GM21360 (cell line): ENCODE measurements around the gene OR5L1.

Source experiments
- ATAC-seq: cut with Tn5 transposase; IDR thresholded peaks from one replicate; pipeline ENCODE4 v1.9.1; 2021; ENCODE audit warnings: mild to moderate bottlenecking, moderate library complexity; ENCODE audit not compliant: unreplicated experiment

Gene OR5L1

GRCh38 chr11:55811067-55811466, at the start of gene OR5L1:
Gene OR5L1 (plus strand): TSS chr11:55811367. CDS start chr11:55811467, 100 bp downstream.
- no peak for ATAC-seq

- ATAC-seq = no peak
These were observed 38.0 kb upstream of the OR5L1 start, which contains the start of gene OR5D13 for GRCh38 chr11:55773138-55773537. Gene OR5D13 (plus strand): TSS chr11:55773438. CDS start chr11:55773438, 0 bp downstream.

GRCh38 chr11:55791606-55792005, 19.6 kb upstream of the OR5L1 start:
- no peak for ATAC-seq

- ATAC-seq = no peak
These were observed 17.8 kb upstream of the OR5L1 start for GRCh38 chr11:55793321-55793720.

GRCh38 chr11:55795256-55795655, 15.9 kb upstream of the OR5L1 start, which contains the start of gene OR5D14:
Gene OR5D14 (plus strand): TSS chr11:55795556. CDS start chr11:55795556, 0 bp downstream.
- ATAC-seq = no peak

- no peak for ATAC-seq
These were observed 4.9 kb upstream of the OR5L1 start for GRCh38 chr11:55806248-55806647.

GRCh38 chr11:55819330-55819729, 8.2 kb downstream of the OR5L1 start, which contains the start of gene OR5D18:
Gene OR5D18 (plus strand): TSS chr11:55819630. CDS start chr11:55819630, 0 bp downstream.
- no peak for ATAC-seq

GRCh38 chr11:55826919-55827318, 15.8 kb downstream of the OR5L1 start, which contains the start of gene OR5L2:
Gene OR5L2 (plus strand): TSS chr11:55827219. CDS start chr11:55827219, 0 bp downstream.
- ATAC-seq = no peak

GRCh38 chr11:55838452-55838851, 27.3 kb downstream of the OR5L1 start, which contains the start of gene OR5D16:
Gene OR5D16 (plus strand): TSS chr11:55838752. CDS start chr11:55838752, 0 bp downstream.
- ATAC-seq = no peak

GRCh38 chr11:55847453-55847852, 36.3 kb downstream of the OR5L1 start:
- no peak for ATAC-seq

GRCh38 chr11:55849037-55849436, 37.9 kb downstream of the OR5L1 start:
- no peak for ATAC-seq

GRCh38 chr11:55852141-55852540, 41.0 kb downstream of the OR5L1 start:
- no peak for ATAC-seq

GRCh38 chr11:55854704-55855103, 43.5 kb downstream of the OR5L1 start:
- ATAC-seq = peak; percentile 64
